HG02588 (cell line): ENCODE data around the gene MAGI3.

Experiments
- ATAC-seq: cut with Tn5 transposase; IDR thresholded peaks from one replicate; pipeline ENCODE4 v1.9.1; 2021; ENCODE audit warnings: mild to moderate bottlenecking, moderate library complexity; ENCODE audit not compliant: unreplicated experiment

Gene MAGI3

DNA sequence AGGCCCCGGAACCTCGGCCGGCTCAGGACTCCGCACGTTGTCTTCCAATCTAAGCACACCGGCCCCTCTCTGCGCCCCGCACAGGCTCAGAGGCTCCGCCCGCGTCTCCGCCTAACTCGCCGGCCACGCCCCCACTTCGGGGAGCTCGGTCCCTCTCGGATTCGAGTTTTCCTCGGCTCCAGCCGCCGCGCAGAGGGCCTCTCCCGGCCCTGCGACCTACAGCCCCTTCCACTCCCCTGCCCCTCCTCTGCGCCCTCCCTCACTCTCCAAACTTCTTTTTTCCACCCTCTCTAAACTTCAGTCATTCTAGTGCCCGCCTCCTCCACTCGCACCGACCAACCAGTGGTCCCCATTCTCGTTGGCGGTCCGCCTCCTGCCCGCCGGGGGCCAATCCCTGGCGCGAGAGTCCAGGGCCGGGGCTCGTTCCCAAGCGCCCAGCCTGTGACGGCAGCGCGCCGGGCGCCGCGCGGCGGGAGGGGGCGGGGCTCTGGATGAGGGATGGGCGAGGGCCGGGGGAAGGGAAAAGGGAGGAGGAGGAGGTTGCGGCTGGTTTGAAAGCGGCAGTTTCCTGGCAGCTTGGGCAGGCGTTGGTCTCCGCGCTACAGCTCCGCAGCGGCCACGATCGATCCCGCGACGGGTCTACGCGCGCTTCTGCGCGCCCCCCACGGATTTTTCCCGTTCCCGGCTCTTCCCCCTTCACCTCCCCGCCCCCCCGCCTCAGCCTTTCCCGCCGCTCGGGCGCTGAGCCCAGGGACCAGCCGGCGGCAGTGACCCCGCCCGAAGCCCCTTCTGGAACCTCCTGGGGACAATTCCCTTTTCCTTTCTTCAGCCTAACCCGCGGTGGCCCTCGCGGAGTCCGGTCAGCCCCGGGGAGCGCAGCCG lies at the start of gene MAGI3:
Gene MAGI3 (plus strand): TSS at position 563 of the 882 bp plus-strand sequence. CDS start 519 bp downstream, outside the sequence.
- ATAC-seq: peak; percentile 100

DNA sequence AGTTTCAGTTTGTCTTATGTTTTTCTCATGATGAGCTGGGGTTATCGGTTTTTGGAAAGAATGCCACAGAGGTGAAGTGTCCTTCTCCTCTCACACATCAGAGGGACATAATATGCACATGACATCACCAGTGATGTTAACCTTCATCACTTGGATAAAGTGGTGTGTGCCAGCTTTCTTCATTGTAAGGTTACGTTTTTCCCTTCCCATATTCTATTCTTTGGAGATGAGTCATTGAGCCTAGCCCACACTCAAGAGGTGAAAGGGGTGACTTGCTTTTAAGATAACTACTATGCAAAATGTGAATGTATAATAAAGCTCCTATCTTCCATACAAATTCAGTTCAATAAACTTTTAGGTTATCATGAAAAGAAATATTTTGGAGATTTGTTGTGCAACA lies 36.7 kb upstream of the MAGI3 start:
- ATAC-seq: no peak

DNA sequence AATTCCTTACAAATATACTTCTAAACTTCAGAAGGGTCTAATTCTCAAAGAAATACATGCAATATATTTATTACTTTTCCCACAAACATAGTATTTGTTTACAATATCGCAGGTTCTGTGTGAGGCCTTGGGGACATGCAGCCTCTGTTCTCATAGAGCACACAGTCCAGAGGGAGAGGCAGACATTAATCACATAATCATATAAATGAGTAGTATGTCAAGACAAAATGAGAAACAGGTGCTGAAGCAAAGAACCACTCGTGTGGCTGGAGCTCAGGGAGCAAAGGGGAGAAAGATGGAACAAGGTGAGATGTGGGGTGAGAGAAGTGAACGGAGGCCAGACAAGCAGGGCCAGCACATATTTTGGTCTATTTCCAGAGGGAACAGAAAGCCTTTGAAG lies 26.4 kb upstream of the MAGI3 start:
- no peak for ATAC-seq

DNA sequence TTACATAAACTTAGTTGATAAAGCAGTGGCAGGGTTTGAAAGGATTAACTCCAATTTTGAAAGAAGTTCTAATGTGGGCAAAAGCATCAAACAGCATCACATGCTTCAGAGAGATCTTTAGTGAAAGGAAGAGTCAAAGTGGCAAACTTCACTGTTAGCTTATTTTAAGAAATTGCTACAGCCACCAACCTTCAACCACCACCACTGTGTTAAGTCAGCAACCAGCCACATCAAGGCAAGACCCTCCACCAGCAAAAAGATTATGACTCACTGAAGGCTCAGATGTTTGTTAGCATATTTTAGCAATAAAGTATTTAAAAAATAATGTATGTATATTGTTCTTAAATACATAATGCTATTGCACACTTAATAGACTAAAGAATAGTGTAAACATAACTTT lies 21.3 kb upstream of the MAGI3 start:
- ATAC-seq: no peak

DNA sequence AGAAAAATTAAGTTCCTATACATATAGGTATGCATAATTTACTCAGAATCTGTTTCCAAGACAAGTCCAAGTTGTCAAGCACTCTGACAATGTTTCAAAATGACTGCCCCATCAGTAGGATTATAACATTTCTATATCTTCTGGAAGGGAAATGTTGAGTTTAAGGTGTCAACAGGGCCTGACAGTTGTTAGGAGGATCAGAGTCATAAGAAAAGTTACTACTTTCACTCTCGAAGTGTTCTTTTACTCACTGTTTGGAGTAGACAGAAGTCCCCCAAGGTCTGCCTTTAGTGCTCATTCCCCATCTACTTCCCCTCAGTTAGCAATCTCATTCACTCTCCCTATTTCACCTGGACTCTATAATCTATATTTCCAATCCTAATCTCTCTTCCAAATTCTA lies 20.6 kb upstream of the MAGI3 start:
- no peak for ATAC-seq

DNA sequence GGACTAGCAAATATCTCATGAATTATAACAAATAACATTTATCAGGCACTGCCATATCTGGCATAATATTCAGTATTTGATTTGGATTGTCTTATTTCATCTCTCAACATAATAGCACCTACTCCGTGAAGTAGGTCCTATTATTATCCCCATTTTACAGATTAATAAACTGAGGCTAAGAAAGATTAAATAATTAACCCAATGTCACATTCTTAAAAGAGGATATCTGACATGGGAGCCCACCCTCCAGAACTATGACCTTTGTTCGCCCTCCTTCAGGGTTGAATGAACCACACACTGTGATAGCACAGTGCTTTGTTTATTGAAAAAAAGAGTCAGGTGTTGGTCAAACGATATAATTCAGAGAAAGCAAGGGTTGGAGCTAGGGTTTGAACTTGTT lies 19.4 kb upstream of the MAGI3 start:
- ATAC-seq: no peak

DNA sequence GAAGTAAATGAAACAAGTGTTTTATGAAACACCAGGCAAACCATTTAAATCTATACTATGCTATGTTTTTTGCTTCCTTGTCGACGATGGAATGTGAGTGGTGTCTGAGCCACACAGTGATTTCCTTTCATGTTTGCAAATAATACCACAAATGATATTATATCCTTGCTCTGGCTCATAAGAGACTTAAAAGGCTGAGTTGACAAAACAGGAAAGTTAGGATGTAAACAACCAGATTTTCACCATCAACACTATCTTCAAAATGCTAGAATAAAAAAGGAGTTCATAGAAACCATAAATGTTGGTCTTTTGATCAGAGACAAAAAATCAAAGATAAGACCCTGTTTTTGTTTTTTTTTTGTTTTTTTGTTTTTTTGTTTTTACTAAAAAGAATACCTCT lies 17.8 kb upstream of the MAGI3 start:
- no peak for ATAC-seq

DNA sequence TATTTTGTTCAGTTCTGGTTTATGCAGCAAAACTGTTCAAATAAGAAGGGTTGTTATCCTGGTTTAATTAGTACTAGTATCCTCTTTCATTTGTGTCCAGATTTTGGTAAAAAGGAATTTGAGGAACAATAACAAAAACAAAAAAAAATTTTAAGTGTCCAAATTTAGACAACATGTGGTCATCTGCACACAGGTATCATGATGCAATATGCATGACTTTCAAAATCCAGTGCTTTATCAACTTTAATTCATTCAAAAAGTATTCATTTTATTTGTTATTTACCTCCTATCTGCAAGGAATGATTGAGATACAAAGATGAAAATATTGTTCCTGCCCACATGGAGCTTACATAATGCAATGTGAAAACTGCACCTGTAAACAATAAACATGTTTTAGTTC lies 16.7 kb upstream of the MAGI3 start:
- no peak for ATAC-seq

DNA sequence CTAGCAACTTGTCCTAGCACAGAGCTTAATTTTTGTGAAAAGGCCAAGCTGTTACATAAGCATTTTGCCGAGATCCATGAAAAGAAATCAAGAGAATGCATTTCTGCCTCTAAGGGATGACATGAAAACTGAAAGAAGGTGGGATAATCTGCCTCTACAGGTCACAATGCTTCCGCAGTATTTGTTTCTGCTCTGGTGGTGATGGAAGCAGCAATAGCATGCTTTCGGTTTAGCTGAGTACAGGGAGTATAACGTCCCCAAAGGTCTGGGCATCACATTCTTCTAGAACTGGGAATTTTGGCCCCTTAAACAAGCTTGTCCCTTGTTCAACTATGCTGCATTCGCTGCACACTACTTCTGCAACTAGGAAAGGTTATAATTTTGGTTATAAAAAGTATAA lies 14.4 kb upstream of the MAGI3 start:
- ATAC-seq: no peak

DNA sequence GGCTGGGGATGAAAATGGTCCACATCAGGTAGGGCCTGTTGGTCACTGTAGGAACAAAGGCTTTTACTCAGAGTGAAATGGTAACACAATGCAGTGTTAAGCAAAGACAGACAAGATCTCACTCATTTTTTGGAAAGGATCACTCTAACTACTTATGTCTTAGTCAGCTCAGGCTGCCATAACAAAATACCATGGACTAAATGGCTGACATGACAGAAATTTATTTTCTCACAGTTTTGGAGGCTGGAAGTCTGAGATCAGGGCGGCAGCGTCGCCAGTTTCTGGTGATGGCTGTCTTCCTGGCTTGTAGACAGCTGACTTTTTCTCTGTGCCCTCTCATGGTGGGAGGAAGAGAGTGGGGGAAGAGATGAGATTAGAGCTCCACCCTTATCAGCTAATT lies 10.2 kb upstream of the MAGI3 start:
- no peak for ATAC-seq

DNA sequence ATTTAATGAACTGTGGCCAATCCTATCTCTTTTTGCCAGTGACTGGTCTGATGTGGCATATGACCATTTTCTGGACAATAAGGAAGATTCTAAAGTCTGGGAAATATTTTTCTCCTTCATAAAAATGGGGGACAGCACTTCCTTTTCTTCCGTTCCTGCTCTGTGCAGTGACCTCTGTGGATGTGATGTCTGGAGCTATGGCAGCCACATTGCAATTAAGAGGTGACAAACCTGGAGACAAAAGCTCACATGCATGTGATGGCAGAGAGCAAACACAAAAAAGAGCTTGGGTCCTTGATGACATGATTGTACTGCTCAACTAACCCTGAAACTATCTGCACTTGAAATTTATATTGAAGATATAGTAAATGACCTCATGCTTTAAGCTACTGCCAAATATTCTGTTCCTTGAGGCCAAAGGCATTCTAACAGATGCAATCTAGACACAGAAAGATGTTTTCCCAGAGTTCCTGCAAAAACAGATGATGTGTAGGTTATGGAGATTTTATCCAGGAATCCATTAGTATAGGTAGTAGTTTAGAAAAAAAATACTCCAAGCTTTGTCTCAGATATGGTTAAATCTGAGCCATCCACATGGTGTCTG lies 2.2 kb upstream of the MAGI3 start:
- ATAC-seq: no peak

DNA sequence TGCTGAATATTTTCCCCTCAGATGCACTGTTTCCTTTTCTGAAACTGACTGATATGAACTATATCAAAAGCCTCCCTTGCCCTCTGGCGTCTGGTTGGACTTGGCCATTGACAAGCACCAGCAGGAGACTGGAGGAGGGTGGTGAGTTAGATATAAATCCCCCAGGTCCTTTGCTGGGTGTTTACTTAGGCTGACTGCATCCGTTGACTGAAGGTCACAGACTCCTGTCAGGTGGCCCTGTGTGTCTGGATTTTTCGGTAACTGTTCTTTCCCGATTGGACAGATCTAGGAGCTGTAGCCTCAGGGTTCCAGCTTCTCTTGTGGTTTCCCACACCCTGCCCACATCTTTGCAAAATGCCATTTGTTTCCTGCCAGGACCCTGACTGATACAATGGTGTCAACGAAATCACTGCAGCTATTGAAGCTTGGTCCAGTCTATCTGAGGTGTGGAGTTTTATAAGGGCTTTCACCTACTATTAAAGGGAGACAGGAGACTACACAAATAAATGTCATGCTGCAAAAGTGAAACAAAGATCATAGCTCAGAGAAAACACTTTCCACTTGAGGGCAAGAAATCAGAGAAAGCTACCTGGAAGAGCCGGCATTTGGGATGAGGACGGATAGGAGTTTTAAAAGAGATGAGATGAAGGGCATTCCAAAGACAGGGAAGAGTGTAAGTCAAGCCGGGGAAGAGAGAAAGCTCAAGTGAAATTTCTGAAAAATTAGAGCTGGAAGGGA lies 1.5 kb upstream of the MAGI3 start:
- ATAC-seq: no peak

DNA sequence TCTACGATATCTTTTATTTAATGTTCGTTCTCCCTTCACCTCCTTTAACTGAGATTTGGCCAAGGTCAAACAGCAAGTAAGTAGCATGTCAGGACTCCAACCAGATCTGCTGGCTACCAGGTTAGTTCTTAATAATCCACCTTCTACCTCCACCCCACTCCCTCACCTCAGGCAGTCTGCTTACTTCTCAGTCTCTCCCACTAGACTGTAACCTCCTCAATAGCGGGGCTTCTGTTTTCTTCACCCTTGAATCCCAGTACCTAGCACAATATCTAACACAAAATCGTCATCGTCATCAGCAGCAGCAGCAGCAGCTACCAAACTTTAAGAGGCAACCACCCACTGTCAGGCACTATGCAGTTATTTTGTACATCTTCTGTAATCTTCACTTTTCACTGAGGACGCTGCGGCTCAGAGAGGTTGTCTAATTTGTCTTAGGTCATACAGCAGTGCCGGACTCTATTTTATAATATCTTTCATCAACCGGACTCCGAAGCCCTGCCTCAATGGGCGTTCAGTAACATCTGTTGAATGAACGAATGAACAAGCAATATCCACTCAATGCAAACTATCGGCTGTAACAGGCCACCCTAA lies 859 bp upstream of the MAGI3 start:
- ATAC-seq: no peak

DNA sequence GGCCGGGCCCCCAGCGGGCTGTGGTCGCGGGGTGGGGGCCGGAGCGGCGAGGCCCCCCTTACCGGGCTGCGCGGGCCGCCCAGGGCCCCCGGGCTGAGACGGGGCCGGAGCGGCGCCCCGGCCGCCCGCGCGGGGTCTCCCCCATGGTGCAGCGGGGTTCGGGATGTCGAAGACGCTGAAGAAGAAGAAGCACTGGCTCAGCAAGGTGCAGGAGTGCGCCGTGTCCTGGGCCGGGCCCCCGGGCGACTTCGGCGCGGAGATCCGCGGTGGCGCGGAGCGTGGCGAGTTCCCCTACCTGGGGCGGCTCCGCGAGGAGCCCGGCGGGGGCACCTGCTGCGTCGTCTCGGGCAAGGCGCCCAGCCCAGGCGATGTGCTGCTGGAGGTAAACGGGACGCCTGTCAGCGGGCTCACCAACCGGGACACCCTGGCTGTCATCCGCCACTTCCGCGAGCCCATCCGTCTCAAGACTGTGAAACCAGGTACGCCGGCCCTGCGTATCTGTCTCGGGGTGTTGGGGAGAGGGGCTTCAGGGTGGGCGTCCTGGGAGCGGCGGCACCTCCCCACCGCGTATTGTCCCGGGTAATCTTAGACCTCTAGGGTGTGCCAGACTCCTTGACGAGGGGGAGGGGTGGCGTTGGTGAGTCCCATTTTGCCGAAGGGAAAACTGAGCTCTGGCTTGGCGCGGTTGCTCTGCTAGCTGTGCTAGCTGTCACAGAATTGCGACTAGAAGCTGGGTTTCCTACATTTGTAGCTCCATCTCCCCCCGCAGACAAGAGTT lies 745 bp downstream of the MAGI3 start:
- no peak for ATAC-seq

DNA sequence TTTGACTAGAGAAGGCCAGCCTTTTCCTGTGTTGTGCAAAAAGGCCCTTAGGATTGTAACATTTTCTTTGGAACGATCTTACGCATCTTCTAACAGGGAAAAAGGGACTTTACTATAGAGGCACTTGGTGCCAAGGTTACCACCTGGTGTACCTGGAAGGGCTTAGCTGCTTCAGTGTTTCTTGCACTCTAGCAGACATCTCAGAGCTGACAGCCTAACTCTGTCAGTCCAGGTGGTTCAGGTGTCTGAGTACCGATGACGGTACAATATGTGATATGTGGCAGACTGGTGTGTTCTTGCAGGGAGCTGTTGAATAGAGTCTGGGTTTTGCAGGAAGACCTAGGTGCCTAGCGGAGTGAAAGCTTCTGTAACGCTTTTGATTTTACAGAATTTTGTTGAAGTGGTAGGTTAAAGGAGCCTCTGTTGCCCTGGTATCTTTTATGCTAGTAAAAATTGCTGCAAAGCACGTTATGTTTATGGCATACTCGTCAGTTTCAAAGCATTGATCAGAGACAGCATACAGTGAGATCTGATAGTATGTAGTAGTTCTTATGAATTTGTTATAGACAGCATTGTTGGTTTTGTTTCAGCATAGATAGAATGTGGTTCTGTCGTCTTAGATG lies 1.4 kb downstream of the MAGI3 start:
- no peak for ATAC-seq

DNA sequence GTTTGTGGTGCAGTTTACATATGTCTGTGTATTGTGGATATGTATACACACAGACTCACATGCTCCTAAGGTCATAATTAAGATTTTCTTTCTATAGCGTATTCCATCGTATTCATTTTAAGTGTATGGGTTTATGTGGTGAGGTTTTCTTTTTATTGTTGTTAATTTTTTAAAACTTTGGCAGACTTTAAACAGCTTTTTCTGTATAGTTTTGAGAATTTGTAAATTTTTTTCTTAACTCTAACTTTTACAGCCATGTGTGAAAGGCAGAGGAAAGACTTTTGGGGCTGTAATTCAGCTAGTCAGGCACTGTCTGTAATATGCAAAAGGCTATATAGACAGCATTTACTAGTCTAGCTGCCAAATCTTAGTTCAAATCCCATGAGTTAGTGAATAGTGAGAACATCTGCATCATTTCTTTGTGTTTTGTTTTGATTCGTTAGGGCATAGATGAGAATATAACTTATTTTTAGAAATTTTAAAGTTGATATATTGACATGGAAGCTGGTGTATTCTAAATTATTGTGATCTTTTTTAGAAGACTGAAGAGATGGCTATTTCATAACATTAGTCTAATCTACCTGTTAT lies 2.3 kb downstream of the MAGI3 start:
- no peak for ATAC-seq

DNA sequence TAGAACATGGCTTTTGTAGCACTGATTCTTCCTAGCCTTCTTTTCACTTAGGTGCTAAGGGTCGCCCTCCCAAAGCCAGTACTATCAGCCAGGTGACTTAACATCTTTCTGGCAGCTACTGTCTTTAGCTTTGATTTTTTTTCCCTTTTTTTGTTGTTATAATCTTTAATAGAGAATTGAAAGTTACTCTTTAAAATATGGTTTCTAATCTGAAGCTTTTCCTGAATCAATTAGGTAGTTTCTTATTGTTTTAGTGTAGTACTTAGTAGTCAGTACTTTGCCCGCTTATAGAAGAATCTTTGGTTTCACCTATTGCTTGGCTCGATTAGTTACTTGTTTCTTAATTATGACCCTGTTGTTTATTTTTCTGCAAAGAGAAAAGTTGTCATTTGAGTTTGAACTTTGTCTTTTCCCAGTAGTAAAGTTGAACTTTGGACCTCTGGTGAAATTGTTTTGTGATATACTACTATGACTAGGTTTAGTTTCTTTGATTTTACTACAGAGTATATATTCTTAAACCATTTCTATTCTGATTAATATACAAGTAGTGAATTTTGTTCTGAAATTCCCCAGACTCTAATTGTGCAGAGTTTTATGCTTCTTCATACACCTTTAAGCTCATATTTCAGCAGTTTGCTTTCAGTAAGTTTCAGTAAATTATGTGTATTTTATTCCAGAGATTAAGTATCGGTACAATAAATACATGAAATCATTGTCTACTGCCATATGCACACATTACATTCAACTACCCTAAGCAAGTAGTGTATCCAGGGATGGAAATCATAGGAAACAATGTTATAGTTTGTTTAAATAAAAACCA lies 3.9 kb downstream of the MAGI3 start:
- ATAC-seq: no peak

DNA sequence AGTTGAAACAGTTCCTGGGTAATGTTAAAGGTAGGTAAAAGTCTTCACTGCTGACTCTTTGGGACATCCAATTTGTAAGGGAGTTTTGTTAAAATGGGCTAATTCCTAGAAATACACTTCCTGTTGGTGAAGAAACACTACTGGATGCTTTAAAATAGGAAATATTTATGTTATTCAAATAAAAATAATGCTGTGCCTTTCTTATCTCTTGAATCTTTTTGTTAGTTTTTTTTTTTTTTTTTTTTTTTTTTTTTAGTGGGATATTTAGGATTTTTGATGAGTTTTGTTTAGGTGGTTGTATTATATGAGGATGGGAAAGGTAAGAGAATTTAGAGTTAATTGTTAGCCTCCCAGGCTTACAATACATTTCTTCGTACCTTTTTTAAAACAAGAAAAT lies 4.5 kb downstream of the MAGI3 start:
- no peak for ATAC-seq

DNA sequence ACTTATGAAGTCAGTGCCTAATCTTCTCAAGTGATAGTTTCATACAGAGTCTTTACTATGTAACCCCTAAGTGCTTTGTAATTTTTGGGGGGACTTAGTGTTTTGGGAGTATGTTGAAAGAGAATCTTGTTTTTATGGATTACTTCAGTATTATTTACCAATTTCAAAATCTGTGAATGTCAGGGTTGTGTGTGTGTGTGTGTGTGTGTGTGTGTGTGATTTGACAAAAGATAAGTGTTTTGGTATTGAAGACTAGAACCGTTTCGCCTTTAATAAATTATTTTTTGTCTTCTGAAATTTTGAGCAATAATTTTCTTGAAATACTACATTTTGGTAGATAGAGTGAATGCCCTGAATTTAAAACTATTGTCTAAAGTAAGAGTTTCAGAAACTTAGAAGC lies 5.8 kb downstream of the MAGI3 start:
- ATAC-seq: no peak
